ENCODE measurements around the gene CYB5R3.

CYB5R3 gene

GRCh38 chr22:42649246-42650099, at the start of gene CYB5R3:
Gene CYB5R3, minus strand, starts transcription at chr22:42649392. Its CDS starts 77 bp downstream, at chr22:42649315.
- Histone ChIP-seq H3K9me3 (ENCODE audit: control insufficient read depth in 5 of 5, low read length in 5 of 5) (no peaks in the 10 kb centered on the region), H3K27ac (ENCODE audit: low read depth, low read length) (peak within 1 kb of the TSS; percentile 99), H3K4me1 (ENCODE audit: control insufficient read depth in 5 of 5, insufficient read depth in 5 of 5, low read length in 5 of 5) (peaks cover 22 to 66% (median 62%) of the 10 kb centered on the region in 5 donors), H3K36me3 (ENCODE audit: control insufficient read depth in 5 of 5, insufficient read depth in 5 of 5, low read length in 5 of 5) (no peaks in the 10 kb centered on the region), H3K4me3 (ENCODE audit: low read depth in 1 of 5, low read length in 5 of 5) (peak within 1 kb of the TSS; percentile 81 to 100 (median 89)), H3K27me3 (ENCODE audit: control insufficient read depth in 5 of 5, insufficient read depth in 4 of 5, low read length in 5 of 5) (no peaks in the 10 kb centered on the region), H3K9ac (ENCODE audit: low read length in 5 of 5) (peak within 1 kb of the TSS; percentile 50 to 95 (median 86))

GRCh38 chr22:42697542-42698013, 48.4 kb upstream of the CYB5R3 start:
- Histone ChIP-seq H3K4me1 (ENCODE audit: control insufficient read depth in 5 of 5, insufficient read depth in 5 of 5, low read length in 5 of 5) (peaks cover 3 to 35% (median 30%) of the 10 kb centered on the region in 5 donors), H3K36me3 (ENCODE audit: control insufficient read depth in 5 of 5, insufficient read depth in 5 of 5, low read length in 5 of 5) (peaks cover 0 to 28% (median 25%) of the 10 kb centered on the region in 5 donors)

GRCh38 chr22:42696331-42696967, 47.3 kb upstream of the CYB5R3 start:
- Histone ChIP-seq H3K36me3 (ENCODE audit: control insufficient read depth in 5 of 5, insufficient read depth in 5 of 5, low read length in 5 of 5) (peaks cover 0 to 33% (median 27%) of the 10 kb centered on the region in 5 donors), H3K9me3 (ENCODE audit: control insufficient read depth in 5 of 5, low read length in 5 of 5) (no peaks in the 10 kb centered on the region), H3K9ac (ENCODE audit: low read length in 5 of 5) (no peak overlapping the region), H3K4me3 (ENCODE audit: low read depth in 1 of 5, low read length in 5 of 5) (no peak overlapping the region), H3K4me1 (ENCODE audit: control insufficient read depth in 5 of 5, insufficient read depth in 5 of 5, low read length in 5 of 5) (peaks cover 3 to 35% (median 29%) of the 10 kb centered on the region in 5 donors), H3K27ac (ENCODE audit: low read depth, low read length) (peak overlapping the region; percentile 62), H3K27me3 (ENCODE audit: control insufficient read depth in 5 of 5, insufficient read depth in 4 of 5, low read length in 5 of 5) (peaks cover 0 to 2% (median 0%) of the 10 kb centered on the region in 5 donors)

More at GRCh38 chr22:42697542-42698013, 48.4 kb upstream of the CYB5R3 start:
- Histone ChIP-seq H3K9ac (ENCODE audit: low read length in 5 of 5) (no peak overlapping the region), H3K9me3 (ENCODE audit: control insufficient read depth in 5 of 5, low read length in 5 of 5) (no peaks in the 10 kb centered on the region), H3K27me3 (ENCODE audit: control insufficient read depth in 5 of 5, insufficient read depth in 4 of 5, low read length in 5 of 5) (peaks cover 0 to 2% (median 0%) of the 10 kb centered on the region in 5 donors), H3K4me3 (ENCODE audit: low read depth in 1 of 5, low read length in 5 of 5) (no peak overlapping the region), H3K27ac (ENCODE audit: low read depth, low read length) (peak overlapping the region; percentile 62)

GRCh38 chr22:42695294-42695693, 46.1 kb upstream of the CYB5R3 start:
- Histone ChIP-seq H3K9ac (ENCODE audit: low read length in 5 of 5) (no peak overlapping the region), H3K9me3 (ENCODE audit: control insufficient read depth in 5 of 5, low read length in 5 of 5) (no peaks in the 10 kb centered on the region), H3K27ac (ENCODE audit: low read depth, low read length) (no peak overlapping the region), H3K4me3 (ENCODE audit: low read depth in 1 of 5, low read length in 5 of 5) (no peak overlapping the region), H3K27me3 (ENCODE audit: control insufficient read depth in 5 of 5, insufficient read depth in 4 of 5, low read length in 5 of 5) (peaks cover 0 to 2% (median 0%) of the 10 kb centered on the region in 5 donors), H3K4me1 (ENCODE audit: control insufficient read depth in 5 of 5, insufficient read depth in 5 of 5, low read length in 5 of 5) (peaks cover 3 to 35% (median 19%) of the 10 kb centered on the region in 5 donors), H3K36me3 (ENCODE audit: control insufficient read depth in 5 of 5, insufficient read depth in 5 of 5, low read length in 5 of 5) (peaks cover 0 to 38% (median 29%) of the 10 kb centered on the region in 5 donors)

- Histone ChIP-seq H3K27ac (ENCODE audit: low read depth, low read length) (no peak overlapping the region), H3K36me3 (ENCODE audit: control insufficient read depth in 5 of 5, insufficient read depth in 5 of 5, low read length in 5 of 5) (peaks cover 0 to 38% (median 33%) of the 10 kb centered on the region in 5 donors), H3K4me3 (ENCODE audit: low read depth in 1 of 5, low read length in 5 of 5) (no peak overlapping the region), H3K4me1 (ENCODE audit: control insufficient read depth in 5 of 5, insufficient read depth in 5 of 5, low read length in 5 of 5) (peaks cover 3 to 34% (median 20%) of the 10 kb centered on the region in 5 donors), H3K9ac (ENCODE audit: low read length in 5 of 5) (no peak overlapping the region), H3K9me3 (ENCODE audit: control insufficient read depth in 5 of 5, low read length in 5 of 5) (no peaks in the 10 kb centered on the region), H3K27me3 (ENCODE audit: control insufficient read depth in 5 of 5, insufficient read depth in 4 of 5, low read length in 5 of 5) (peaks cover 0 to 2% (median 0%) of the 10 kb centered on the region in 5 donors)
Observed at GRCh38 chr22:42693763-42694683, 44.8 kb upstream of the CYB5R3 start.

- Histone ChIP-seq H3K36me3 (ENCODE audit: control insufficient read depth in 5 of 5, insufficient read depth in 5 of 5, low read length in 5 of 5) (peaks cover 0 to 38% (median 33%) of the 10 kb centered on the region in 5 donors), H3K9me3 (ENCODE audit: control insufficient read depth in 5 of 5, low read length in 5 of 5) (no peaks in the 10 kb centered on the region), H3K4me1 (ENCODE audit: control insufficient read depth in 5 of 5, insufficient read depth in 5 of 5, low read length in 5 of 5) (peaks cover 9 to 34% (median 23%) of the 10 kb centered on the region in 5 donors)
Observed at GRCh38 chr22:42693055-42693762, 44.0 kb upstream of the CYB5R3 start.

GRCh38 chr22:42692239-42693054, 43.3 kb upstream of the CYB5R3 start:
- no peaks in the 10 kb centered on the region for H3K27me3 ChIP-seq (ENCODE audit: control insufficient read depth in 5 of 5, insufficient read depth in 4 of 5, low read length in 5 of 5)
- H3K27ac ChIP-seq (ENCODE audit: low read depth, low read length): peak overlapping the region; percentile 10
- peaks cover 13 to 35% (median 25%) of the 10 kb centered on the region in 5 donors for H3K4me1 ChIP-seq (ENCODE audit: control insufficient read depth in 5 of 5, insufficient read depth in 5 of 5, low read length in 5 of 5)
- H3K9ac ChIP-seq (ENCODE audit: low read length in 5 of 5): no peak overlapping the region
- no peaks in the 10 kb centered on the region for H3K9me3 ChIP-seq (ENCODE audit: control insufficient read depth in 5 of 5, low read length in 5 of 5)
- H3K36me3 ChIP-seq (ENCODE audit: control insufficient read depth in 5 of 5, insufficient read depth in 5 of 5, low read length in 5 of 5): peaks cover 0 to 38% (median 33%) of the 10 kb centered on the region in 5 donors
- no peak overlapping the region for H3K4me3 ChIP-seq (ENCODE audit: low read depth in 1 of 5, low read length in 5 of 5)

More at GRCh38 chr22:42693055-42693762, 44.0 kb upstream of the CYB5R3 start:
- Histone ChIP-seq H3K9ac (ENCODE audit: low read length in 5 of 5) (no peak overlapping the region), H3K27me3 (ENCODE audit: control insufficient read depth in 5 of 5, insufficient read depth in 4 of 5, low read length in 5 of 5) (no peaks in the 10 kb centered on the region), H3K4me3 (ENCODE audit: low read depth in 1 of 5, low read length in 5 of 5) (no peak overlapping the region), H3K27ac (ENCODE audit: low read depth, low read length) (no peak overlapping the region)

GRCh38 chr22:42691440-42691839, 42.2 kb upstream of the CYB5R3 start:
- H3K9ac ChIP-seq (ENCODE audit: low read length in 5 of 5): no peak overlapping the region
- no peaks in the 10 kb centered on the region for H3K27me3 ChIP-seq (ENCODE audit: control insufficient read depth in 5 of 5, insufficient read depth in 4 of 5, low read length in 5 of 5)
- no peak overlapping the region for H3K4me3 ChIP-seq (ENCODE audit: low read depth in 1 of 5, low read length in 5 of 5)
- H3K4me1 ChIP-seq (ENCODE audit: control insufficient read depth in 5 of 5, insufficient read depth in 5 of 5, low read length in 5 of 5): peaks cover 16 to 41% (median 30%) of the 10 kb centered on the region in 5 donors
- no peaks in the 10 kb centered on the region for H3K9me3 ChIP-seq (ENCODE audit: control insufficient read depth in 5 of 5, low read length in 5 of 5)
- peak overlapping the region; percentile 10 for H3K27ac ChIP-seq (ENCODE audit: low read depth, low read length)
- peaks cover 0 to 38% (median 33%) of the 10 kb centered on the region in 5 donors for H3K36me3 ChIP-seq (ENCODE audit: control insufficient read depth in 5 of 5, insufficient read depth in 5 of 5, low read length in 5 of 5)

All from subcutaneous abdominal adipose tissue (tissue), 5 donors.